Parathyroid adenoma (tissue), 2 donors: ENCODE data around the gene ARHGEF25.
A peak's percentile ranks its signal among the peaks of the same experiment; 100 is the strongest.
"Not testable (repeated sequence)": the region's sequence is repeated elsewhere in the genome, so short reads cannot be mapped to it uniquely, and the experiment has no call there.

Source experiments
- H2AFZ ChIP-seq: fragments of 300-600 bp; sonication (generic); one replicate; pipeline ENCODE4 v1.7.0; 2017; ENCODE audit warnings: antibody characterized with exemption, mild to moderate bottlenecking
- H3K27ac ChIP-seq: fragments of 300-600 bp; sonication (generic); one replicate; pipeline ENCODE4 v1.7.0; 2017
- H3K27me3 ChIP-seq: fragments of 300-600 bp; sonication (generic); one replicate; pipeline ENCODE4 v1.7.0; 2017; ENCODE audit warnings: low read length; ENCODE audit not compliant: control insufficient read depth, insufficient read depth
- H3K36me3 ChIP-seq: fragments of 300-600 bp; sonication (generic); one replicate; pipeline ENCODE4 v1.7.0; 2017; ENCODE audit warnings: low read length; ENCODE audit not compliant: control insufficient read depth, insufficient read depth
- H3K4me1 ChIP-seq: fragments of 300-600 bp; sonication (generic); one replicate; pipeline ENCODE4 v1.7.0; 2017; ENCODE audit warnings: control low read depth
- H3K4me2 ChIP-seq: fragments of 300-600 bp; sonication (generic); one replicate; pipeline ENCODE4 v1.7.0; 2017; ENCODE audit warnings: low read length
- H3K4me3 ChIP-seq: fragments of 300-600 bp; sonication (generic); one replicate; pipeline ENCODE4 v1.7.0; 2017; ENCODE audit warnings: low read depth, low read length
- H3K79me2 ChIP-seq: fragments of 300-600 bp; sonication (generic); one replicate; pipeline ENCODE4 v1.7.0; 2017; ENCODE audit warnings: control low read depth
- H3K9ac ChIP-seq: fragments of 300-600 bp; sonication (generic); one replicate; pipeline ENCODE4 v1.7.0; 2017; ENCODE audit warnings: mild to moderate bottlenecking
- H3K9me3 ChIP-seq: fragments of 300-600 bp; sonication (generic); one replicate; pipeline ENCODE4 v1.7.0; 2017; ENCODE audit warnings: low read length; ENCODE audit not compliant: control insufficient read depth
- TF ChIP-seq, protein P1 (sequence below): fragments of 300-600 bp; sonication (generic); IDR thresholded peaks from one replicate; pipeline ENCODE4 v1.7.0; 2017; ENCODE audit warnings: antibody characterized with exemption, mild to moderate bottlenecking
- donor health status: primary hyperparathyroidism.

Gene ARHGEF25

DNA sequence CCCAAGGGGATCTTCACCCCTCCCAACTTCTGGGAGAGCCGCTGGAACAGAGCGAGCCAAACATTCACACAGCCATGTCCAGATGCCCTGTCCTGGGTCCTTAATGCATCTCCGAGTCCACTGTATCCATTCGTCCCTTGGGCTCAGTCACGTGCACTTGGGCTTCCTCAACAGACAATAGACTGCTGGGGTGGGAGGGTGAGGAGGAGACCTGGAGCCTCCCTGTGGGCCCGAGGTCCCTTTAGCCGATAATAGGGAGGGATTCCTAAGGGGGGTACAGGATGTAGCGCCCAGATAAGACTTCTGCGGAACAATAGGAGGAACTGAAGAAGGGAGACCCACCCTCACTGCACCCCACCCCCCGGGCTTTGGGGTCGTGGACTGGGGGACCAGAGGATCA is 6.7 kb downstream of the ARHGEF25 start:
- H3K27me3 ChIP-seq: peaks cover 6% of the 10 kb centered on the region
- peaks cover 6% of the 10 kb centered on the region for H3K4me1 ChIP-seq
- no peak overlapping the region for H3K4me3 ChIP-seq
- TF ChIP-seq, protein P1, sequence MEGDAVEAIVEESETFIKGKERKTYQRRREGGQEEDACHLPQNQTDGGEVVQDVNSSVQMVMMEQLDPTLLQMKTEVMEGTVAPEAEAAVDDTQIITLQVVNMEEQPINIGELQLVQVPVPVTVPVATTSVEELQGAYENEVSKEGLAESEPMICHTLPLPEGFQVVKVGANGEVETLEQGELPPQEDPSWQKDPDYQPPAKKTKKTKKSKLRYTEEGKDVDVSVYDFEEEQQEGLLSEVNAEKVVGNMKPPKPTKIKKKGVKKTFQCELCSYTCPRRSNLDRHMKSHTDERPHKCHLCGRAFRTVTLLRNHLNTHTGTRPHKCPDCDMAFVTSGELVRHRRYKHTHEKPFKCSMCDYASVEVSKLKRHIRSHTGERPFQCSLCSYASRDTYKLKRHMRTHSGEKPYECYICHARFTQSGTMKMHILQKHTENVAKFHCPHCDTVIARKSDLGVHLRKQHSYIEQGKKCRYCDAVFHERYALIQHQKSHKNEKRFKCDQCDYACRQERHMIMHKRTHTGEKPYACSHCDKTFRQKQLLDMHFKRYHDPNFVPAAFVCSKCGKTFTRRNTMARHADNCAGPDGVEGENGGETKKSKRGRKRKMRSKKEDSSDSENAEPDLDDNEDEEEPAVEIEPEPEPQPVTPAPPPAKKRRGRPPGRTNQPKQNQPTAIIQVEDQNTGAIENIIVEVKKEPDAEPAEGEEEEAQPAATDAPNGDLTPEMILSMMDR: no peak
- no peaks in the 10 kb centered on the region for H3K79me2 ChIP-seq
- no peak overlapping the region for H3K9ac ChIP-seq
- H3K4me2 ChIP-seq: no peak overlapping the region
- H3K36me3 ChIP-seq: no peaks in the 10 kb centered on the region
- no peak overlapping the region for H2AFZ ChIP-seq
- H3K27ac ChIP-seq: no peak overlapping the region
- no peaks in the 10 kb centered on the region for H3K9me3 ChIP-seq

DNA sequence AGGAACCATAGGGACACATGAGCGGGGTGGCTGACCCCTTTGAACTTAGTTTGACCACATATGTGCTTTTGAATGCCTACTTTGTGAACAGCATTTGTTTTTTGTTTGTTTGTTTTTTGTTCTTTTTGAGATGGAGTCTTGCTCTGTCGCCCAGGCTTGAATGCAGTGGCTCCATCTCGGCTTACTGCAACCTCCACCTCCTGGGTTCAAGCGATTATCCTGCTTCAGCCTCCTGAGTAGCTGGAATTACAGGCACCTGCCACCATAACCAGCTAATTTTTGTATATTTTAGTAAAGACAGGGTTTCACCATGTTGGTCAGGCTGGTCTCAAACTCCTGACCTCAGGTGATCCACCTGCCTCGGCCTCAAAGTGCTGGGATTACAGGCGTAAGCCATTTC is 7.2 kb downstream of the ARHGEF25 start:
- not testable (repeated sequence) for H3K79me2 ChIP-seq, H3K27ac ChIP-seq, H2AFZ ChIP-seq, H3K9ac ChIP-seq, H3K4me1 ChIP-seq, H3K27me3 ChIP-seq, H3K4me3 ChIP-seq, H3K36me3 ChIP-seq, H3K9me3 ChIP-seq, H3K4me2 ChIP-seq

DNA sequence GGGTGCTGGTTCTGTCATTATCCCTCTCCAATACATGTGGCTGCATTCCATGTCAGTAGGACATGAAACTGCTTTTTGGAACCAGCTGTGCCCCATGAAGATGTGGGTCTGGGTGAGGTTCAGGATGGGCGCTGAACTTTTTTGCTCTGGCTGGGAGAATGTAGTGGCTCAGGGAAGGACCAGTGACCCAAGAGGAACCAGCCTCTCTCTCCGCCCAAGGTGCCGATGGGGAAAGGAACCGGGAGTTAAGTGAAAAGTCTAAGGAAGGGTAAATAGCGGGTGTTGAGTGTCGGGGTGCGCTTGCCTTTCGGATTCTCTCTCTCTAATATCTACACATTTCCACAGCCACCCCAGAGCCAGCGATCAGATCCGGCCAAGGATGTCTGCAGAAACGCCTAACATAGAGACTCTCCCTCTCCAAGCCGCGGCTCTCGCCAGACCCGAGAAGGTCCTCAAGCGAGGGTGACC is 7.8 kb downstream of the ARHGEF25 start:
- TF ChIP-seq, protein P1: no peak
- Histone ChIP-seq H3K9ac (no peak overlapping the region), H3K9me3 (no peaks in the 10 kb centered on the region), H3K4me1 (peaks cover 6% of the 10 kb centered on the region), H3K27ac (no peak overlapping the region), H3K36me3 (no peaks in the 10 kb centered on the region), H3K4me3 (no peak overlapping the region), H3K79me2 (no peaks in the 10 kb centered on the region), H3K27me3 (peaks cover 6% of the 10 kb centered on the region), H2AFZ (no peak overlapping the region), H3K4me2 (no peak overlapping the region)

DNA sequence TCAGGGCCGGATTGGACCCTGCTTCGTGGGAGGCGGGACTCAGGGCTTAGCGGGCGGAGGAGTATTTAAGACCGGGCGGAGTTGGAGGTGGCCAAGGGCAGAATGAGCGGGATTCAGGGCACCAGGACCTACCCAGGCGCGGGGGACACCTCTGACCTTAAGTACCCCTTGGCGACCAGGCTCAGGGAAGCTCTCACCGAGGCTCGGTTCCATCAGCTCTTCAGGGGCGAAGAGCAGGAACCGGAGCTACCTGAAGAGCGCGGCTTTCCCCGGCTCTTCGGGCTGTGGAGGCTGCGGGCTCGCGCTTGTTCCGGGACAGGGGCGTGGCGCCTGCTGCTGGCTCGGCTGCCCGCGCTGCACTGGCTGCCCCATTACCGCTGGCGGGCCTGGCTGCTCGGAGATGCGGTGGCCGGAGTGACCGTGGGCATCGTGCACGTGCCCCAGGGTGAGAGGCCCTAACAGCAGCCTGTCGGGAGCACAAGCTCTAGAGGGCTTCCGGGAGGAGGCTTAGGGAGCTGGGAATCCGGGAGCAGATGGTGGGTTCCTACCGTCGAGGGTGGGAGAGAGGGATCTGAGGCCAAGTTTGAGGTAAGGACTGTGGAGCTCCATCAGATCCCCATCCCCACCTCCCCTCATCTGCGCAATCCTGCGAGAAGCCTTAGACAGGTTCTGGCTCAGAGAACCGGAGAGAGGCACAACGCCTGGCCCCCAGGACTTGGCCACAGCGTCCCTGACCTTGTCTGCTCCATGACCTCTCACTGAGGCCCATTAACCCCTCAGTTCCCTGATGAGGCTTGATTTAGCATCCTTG is 8.4 kb downstream of the ARHGEF25 start:
- no peak overlapping the region for H3K4me2 ChIP-seq
- no peak overlapping the region for H3K4me3 ChIP-seq
- H3K79me2 ChIP-seq: no peaks in the 10 kb centered on the region
- peaks cover 6% of the 10 kb centered on the region for H3K27me3 ChIP-seq
- no peak overlapping the region for H3K9ac ChIP-seq
- peaks cover 6% of the 10 kb centered on the region for H3K4me1 ChIP-seq
- no peak overlapping the region for H3K27ac ChIP-seq
- TF ChIP-seq, protein P1: no peak
- peak overlapping the region; percentile 43 for H2AFZ ChIP-seq
- H3K9me3 ChIP-seq: no peaks in the 10 kb centered on the region
- H3K36me3 ChIP-seq: no peaks in the 10 kb centered on the region

DNA sequence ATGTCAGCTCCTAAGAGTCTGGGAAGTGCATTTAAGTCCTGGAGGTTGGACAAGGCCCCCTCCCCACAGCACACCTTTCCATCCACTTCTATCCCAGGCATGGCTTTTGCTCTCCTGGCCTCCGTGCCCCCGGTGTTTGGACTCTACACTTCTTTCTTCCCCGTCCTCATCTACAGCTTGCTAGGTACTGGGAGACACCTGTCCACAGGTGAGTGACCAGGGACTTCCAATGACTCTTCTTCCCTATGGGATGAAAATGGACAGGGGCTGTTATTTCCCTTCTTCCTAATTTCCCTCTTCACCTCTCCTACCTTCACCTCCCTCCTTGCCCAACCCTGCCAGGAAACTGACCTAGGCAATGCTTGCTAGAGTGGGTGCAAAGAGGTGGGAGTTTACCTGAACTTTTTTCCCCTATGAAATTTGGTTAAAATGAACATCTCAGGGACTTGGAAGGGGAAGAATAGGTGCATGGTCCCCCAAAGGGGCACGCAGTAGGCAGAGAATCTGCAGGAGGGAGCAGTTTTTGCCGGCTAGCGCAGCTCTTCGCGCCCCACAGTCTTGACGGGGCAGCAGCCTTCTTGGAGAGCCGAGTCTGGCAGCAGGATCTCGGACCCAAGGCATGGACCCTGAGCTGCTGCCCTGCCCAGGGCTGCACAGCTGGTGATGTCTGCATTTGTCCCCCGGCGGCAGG is 9.2 kb downstream of the ARHGEF25 start:
- Histone ChIP-seq H3K9me3 (no peaks in the 10 kb centered on the region), H3K9ac (no peak overlapping the region), H3K27ac (no peak overlapping the region), H3K4me3 (no peak overlapping the region), H2AFZ (no peak overlapping the region), H3K4me2 (no peak overlapping the region), H3K27me3 (peaks cover 6% of the 10 kb centered on the region), H3K4me1 (peaks cover 6% of the 10 kb centered on the region), H3K36me3 (no peaks in the 10 kb centered on the region), H3K79me2 (no peaks in the 10 kb centered on the region)
- TF ChIP-seq, protein P1: no peak
